PC-3 (cell line): ENCODE results near the gene PDGFC. TPM values are rescaled to one million over a fixed set of nuclear protein-coding genes. Genes with fewer than 3 reads are reported as not detected.

Source experiments
- ATAC-seq: fragments of 200-7000 bp; cut with Tn5 transposase; 2 replicates; pipeline ENCODE4 v1.9.1; 2020; ENCODE audit warnings: mild to moderate bottlenecking, moderate library complexity
- BruUV-seq: library from RNA; stranded (reverse); fragments of 400-500 nt; replicated peaks from 2 replicates; lab custom pipeline; 2021; lab: Mats Ljungman, UMichigan
- CTCF ChIA-PET: fragments of 300-600 bp; sonication (Branson Sonifier 250); formaldehyde crosslinking; loops from one replicate; lab custom pipeline; 2022; ENCODE audit warnings: antibody characterized with exemption; lab: Charles Lee
- POLR2A ChIA-PET: fragments of 300-600 bp; sonication (Branson Sonifier 250); formaldehyde crosslinking; loops from one replicate; lab custom pipeline; 2022; ENCODE audit warnings: antibody characterized with exemption; ENCODE audit not compliant: unreplicated experiment; lab: Charles Lee
- DNase-seq: peaks from one replicate; pipeline ENCODE4 v3.0.0-alpha.2; 2015
- H2AFZ ChIP-seq: fragments of 300-600 bp; sonication (generic); 2 replicates; pipeline ENCODE4 v1.6.0; 2016; ENCODE audit warnings: antibody characterized with exemption, low read length
- H3F3A ChIP-seq: fragments of 300-600 bp; sonication (generic); one replicate; pipeline ENCODE4 v1.6.0; 2017; ENCODE audit warnings: antibody characterized with exemption, low read length, control low read depth, mild to moderate bottlenecking; ENCODE audit not compliant: unreplicated experiment
- H3K27ac ChIP-seq: fragments of 300-600 bp; sonication (generic); 2 replicates; pipeline ENCODE4 v1.5.1; 2016; ENCODE audit warnings: mild to moderate bottlenecking, low read length
- H3K27me3 ChIP-seq: fragments of 300-600 bp; sonication (generic); 2 replicates; pipeline ENCODE4 v1.6.1; 2016; ENCODE audit warnings: low read length, mixed read lengths
- H3K36me3 ChIP-seq: fragments of 300-600 bp; sonication (generic); 2 replicates; pipeline ENCODE4 v1.6.1; 2016; ENCODE audit warnings: low read depth, mixed run types, low read length, mixed read lengths
- H3K4me1 ChIP-seq: fragments of 300-600 bp; sonication (generic); 2 replicates; pipeline ENCODE4 v1.5.1; 2016; ENCODE audit warnings: low read length; ENCODE audit not compliant: insufficient read depth
- H3K4me2 ChIP-seq: fragments of 300-600 bp; sonication (generic); 2 replicates; pipeline ENCODE4 v1.6.0; 2016; ENCODE audit warnings: low read length
- H3K4me3 ChIP-seq: fragments of 300-600 bp; sonication (generic); 2 replicates; pipeline ENCODE4 v1.5.1; 2016; ENCODE audit warnings: mild to moderate bottlenecking, low read length, mixed read lengths
- H3K79me2 ChIP-seq: fragments of 300-600 bp; sonication (generic); 2 replicates; pipeline ENCODE4 v1.6.1; 2017; ENCODE audit warnings: low read length, mixed read lengths
- H3K9ac ChIP-seq: fragments of 300-600 bp; sonication (generic); 2 replicates; pipeline ENCODE4 v1.6.0; 2016; ENCODE audit warnings: mild to moderate bottlenecking, low read length
- H3K9me2 ChIP-seq: fragments of 300-600 bp; sonication (generic); replicated peaks from 2 replicates; pipeline ENCODE4 v1.6.1; 2016; ENCODE audit warnings: mixed run types, low read length, mixed read lengths
- H3K9me3 ChIP-seq: fragments of 300-600 bp; sonication (generic); 2 replicates; pipeline ENCODE4 v1.6.1; 2016; ENCODE audit warnings: low read length, mixed read lengths
- H4K20me1 ChIP-seq: fragments of 300-600 bp; sonication (generic); 2 replicates; pipeline ENCODE4 v1.6.1; 2016; ENCODE audit warnings: low read length, mixed read lengths
- CTCF ChIP-seq: fragments of 300-600 bp; sonication (generic); conservative IDR thresholded peaks from 2 replicates; pipeline ENCODE4 v1.5.1; 2017; ENCODE audit warnings: antibody characterized with exemption, low read depth, mild to moderate bottlenecking, low read length
- EZH2 ChIP-seq: fragments of 300-600 bp; sonication (generic); IDR thresholded peaks from one replicate; pipeline ENCODE4 v1.6.1; 2017; ENCODE audit warnings: antibody characterized with exemption, mild to moderate bottlenecking, low read length; ENCODE audit not compliant: unreplicated experiment
- EZH2phosphoT487 ChIP-seq: fragments of 300-600 bp; sonication (generic); IDR thresholded peaks from 2 replicates; pipeline ENCODE4 v1.6.1; 2018; ENCODE audit warnings: mild to moderate bottlenecking, antibody characterized with exemption, low read length, borderline replicate concordance
- intact Hi-C: fragments of 100-400 bp; cut with micrococcal nuclease; formaldehyde crosslinking; loops from 2 replicates; pipeline ENCODE4 v1.9.0; 2023
- total RNA-seq: library from RNA; depleted of rRNA; stranded (reverse); fragments of >200 nt; gene quantifications from 2 replicates; pipeline ENCODE4 v1.2.3, GENCODE V29; 2014

PDGFC gene
- total RNA-seq, 1 experiment from 2014 or later = 23.0 TPM

DNA sequence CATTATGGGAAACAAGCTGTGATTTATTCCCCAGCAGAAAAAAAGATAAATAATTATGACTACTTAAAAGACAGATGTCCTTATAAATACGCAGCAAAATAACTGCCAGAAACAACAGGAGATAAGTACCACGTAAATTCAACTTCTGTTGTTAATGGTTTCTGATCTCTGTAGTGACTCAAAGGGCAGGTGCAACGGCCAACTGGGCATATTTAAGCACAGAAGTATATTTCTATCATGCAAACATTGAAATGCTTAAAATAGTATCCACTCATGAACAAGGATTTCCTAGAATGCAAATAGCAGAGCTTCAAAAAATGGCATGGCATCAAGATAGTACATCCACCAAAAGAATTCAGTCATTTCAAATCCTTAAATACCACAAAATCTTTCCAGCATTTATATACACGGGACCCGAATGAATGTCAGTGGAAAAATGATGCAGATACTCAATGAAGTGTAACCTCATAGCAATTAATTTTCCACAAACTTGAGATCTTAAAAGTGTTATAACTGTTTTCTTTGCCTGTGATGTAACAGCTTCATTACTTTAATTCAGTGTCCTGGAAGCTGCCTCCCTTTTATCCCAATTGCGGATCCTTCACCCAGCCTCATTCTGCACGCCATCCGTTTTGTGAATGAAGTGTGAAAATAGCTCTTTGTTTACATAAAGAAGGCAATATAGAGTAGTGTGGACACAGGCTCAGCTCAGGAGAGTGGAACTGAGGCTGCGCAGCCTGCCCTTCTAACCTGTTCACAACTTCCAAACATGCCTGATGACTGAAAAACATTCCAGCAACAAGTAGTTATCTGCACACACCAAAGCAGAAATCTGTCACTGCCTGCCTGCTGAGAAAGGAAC lies 10.2 kb downstream of the PDGFC start:
- ATAC-seq (no peak), DNase-seq (no peak)
- no peak overlapping the region for H3K4me2 ChIP-seq
- CTCF ChIA-PET = no interaction called here
- POLR2A ChIA-PET = no interaction called here
- H3K36me3 ChIP-seq = no peaks in the 10 kb centered on the region
- no TSS peak for BruUV-seq
- H3K27ac ChIP-seq = no peak overlapping the region
- TF ChIP-seq EZH2 = no peak
- no peak for TF ChIP-seq EZH2phosphoT487
- no peak for TF ChIP-seq CTCF
- H3K9me2 ChIP-seq = no peaks in the 10 kb centered on the region
- intact Hi-C loops = no loop called here
- H3K79me2 ChIP-seq = peaks cover 98% of the 10 kb centered on the region
- no peaks in the 10 kb centered on the region for H4K20me1 ChIP-seq
- H3K4me1 ChIP-seq = peaks cover 68% of the 10 kb centered on the region
- no peak overlapping the region for H2AFZ ChIP-seq
- no peak overlapping the region for H3K4me3 ChIP-seq
- no peaks in the 10 kb centered on the region for H3K27me3 ChIP-seq
- no peaks in the 10 kb centered on the region for H3K9me3 ChIP-seq
- H3F3A ChIP-seq = no peaks in the 10 kb centered on the region
- no peak overlapping the region for H3K9ac ChIP-seq

GRCh38 chr4:156959298-156959702 lies 12.3 kb downstream of the PDGFC start:
- H3K9ac ChIP-seq = peak overlapping the region; percentile 64
- no peaks in the 10 kb centered on the region for H3F3A ChIP-seq
- H3K27me3 ChIP-seq = no peaks in the 10 kb centered on the region
- ChIA-PET POLR2A (no interaction called here), CTCF (no interaction called here)
- TF ChIP-seq CTCF (no peak), EZH2 (no peak), EZH2phosphoT487 (no peak)
- no peaks in the 10 kb centered on the region for H3K9me3 ChIP-seq
- BruUV-seq = no TSS peak
- peaks cover 98% of the 10 kb centered on the region for H3K79me2 ChIP-seq
- H3K27ac ChIP-seq = peak overlapping the region; percentile 86
- DNase-seq (peak; percentile 80), ATAC-seq (peak; percentile 72)
- intact Hi-C loops = loop anchor here (1.0 to 5.0 kb wide), 4 partner anchors 16 to 182 kb away; no protein-coding TSS in a partner anchor
- H3K4me3 ChIP-seq = peak overlapping the region; percentile 65
- H3K4me2 ChIP-seq = peak overlapping the region; percentile 92
- H2AFZ ChIP-seq = peak overlapping the region; percentile 61
- H3K9me2 ChIP-seq = no peaks in the 10 kb centered on the region
- peaks cover 80% of the 10 kb centered on the region for H3K4me1 ChIP-seq
- H3K36me3 ChIP-seq = no peaks in the 10 kb centered on the region
- H4K20me1 ChIP-seq = no peaks in the 10 kb centered on the region
